GM21390 (cell line): ENCODE data around the gene PSG6.
"Not testable (repeated sequence)": the region's sequence is repeated elsewhere in the genome, so short reads cannot be mapped to it uniquely, and the experiment has no call there.

Source experiments
- ATAC-seq: cut with Tn5 transposase; IDR thresholded peaks from one replicate; pipeline ENCODE4 v1.9.1; 2021; ENCODE audit not compliant: unreplicated experiment

Gene PSG6

GRCh38 chr19:42911731-42912130 is 6.0 kb downstream of the PSG6 start:
- ATAC-seq: not testable (repeated sequence)

DNA sequence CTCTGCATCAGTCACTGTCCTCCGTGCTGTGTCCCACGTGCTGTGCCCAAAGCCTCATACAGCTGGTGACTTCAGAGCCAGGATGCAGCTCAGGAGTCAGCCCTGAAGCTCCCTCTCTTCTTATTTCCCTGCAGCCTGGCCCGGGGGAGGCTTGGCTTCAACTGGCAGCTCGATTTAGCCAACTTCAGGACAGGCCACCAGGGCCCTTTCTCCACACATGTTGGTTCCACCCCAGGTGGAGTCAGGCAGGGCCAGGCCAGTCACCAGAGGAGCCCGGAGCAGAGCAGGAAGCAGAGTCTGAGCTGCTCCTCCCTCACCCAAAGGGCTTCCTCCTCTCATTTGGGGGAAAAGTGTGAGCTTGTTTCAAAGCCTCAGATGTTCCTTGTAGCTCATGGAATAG is 11.5 kb downstream of the PSG6 start:
- not testable (repeated sequence) for ATAC-seq

DNA sequence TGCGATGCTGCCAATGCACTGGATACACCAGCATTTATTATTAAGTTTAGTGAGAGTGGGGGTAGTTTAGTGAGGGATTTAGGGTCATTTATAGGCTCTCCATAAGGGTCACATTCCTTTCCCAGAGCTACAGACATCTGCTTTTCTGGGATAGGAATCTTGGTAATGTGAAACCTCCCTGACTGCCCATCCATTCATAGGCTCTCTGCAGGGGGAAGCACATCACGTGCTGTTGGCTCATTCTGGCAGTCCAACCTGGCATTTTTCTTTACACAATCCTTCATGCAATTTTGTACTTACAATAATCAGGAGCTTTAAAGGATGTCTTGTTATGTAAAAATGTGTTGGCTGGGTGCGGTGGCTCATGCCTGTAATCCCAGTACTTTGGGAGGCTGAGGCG is 17.1 kb downstream of the PSG6 start:
- not testable (repeated sequence) for ATAC-seq

GRCh38 chr19:42899674-42900073 is 18.0 kb downstream of the PSG6 start:
- not testable (repeated sequence) for ATAC-seq

GRCh38 chr19:42899110-42899509 is 18.6 kb downstream of the PSG6 start:
- not testable (repeated sequence) for ATAC-seq

DNA sequence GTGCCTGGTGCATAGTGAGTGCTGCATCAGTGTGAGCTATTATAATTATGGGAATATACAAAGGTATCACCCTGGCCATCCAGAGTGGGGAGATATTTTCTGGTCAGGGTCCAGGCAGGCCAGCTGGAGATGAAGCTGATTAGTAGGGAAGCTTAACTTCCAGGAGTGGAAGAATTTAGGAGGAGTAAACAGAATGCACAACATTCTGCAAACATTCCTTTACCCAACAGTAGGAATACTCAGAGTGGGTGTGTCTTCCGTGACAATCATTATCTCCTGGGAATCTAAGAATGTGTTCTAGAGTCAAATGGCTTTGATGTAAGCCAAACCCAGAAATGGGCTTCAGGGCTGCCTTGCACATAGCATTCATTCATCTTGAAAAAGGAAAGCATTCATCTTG is 19.0 kb downstream of the PSG6 start:
- not testable (repeated sequence) for ATAC-seq

GRCh38 chr19:42897729-42898128 is 20.0 kb downstream of the PSG6 start:
- ATAC-seq: not testable (repeated sequence)

DNA sequence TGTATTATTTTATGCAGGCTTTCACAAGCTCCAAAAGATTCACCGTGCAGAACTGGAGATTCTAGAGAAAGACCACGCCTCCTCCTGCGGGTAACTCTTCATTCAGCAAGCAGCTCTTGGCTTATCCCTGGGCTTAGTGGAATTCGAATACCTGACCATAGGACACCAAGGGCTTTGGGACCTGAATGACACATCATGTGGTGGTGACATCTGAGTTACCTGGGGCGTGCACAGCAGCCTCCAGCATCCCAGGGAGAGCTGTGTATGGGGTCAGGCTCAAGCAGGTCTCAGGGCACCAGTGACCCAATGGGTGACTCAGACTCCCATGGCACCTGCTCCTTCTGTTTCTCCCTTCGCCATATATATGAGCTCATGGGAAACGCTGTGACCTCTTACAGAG is 27.2 kb downstream of the PSG6 start:
- not testable (repeated sequence) for ATAC-seq

GRCh38 chr19:42887876-42888445 is 29.7 kb downstream of the PSG6 start:
- ATAC-seq: not testable (repeated sequence)

DNA sequence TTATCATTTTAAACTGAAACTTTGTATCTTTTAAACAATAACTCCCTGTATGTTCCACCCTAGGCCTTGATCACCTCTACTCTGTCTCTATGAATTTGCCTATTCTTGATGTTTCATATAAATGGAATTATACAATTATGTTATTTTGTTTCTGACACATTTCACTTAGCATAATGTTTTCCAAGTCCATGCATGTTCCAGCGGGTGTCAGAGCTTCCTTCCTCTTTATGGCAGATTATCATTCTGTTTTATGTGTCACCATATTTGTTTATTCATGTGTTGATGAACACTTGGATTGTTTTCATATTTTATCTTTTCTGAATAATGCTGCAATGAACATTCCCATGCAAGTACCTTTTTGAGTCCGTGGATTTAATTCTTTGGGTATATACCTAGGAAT is 35.0 kb downstream of the PSG6 start:
- ATAC-seq: not testable (repeated sequence)

DNA sequence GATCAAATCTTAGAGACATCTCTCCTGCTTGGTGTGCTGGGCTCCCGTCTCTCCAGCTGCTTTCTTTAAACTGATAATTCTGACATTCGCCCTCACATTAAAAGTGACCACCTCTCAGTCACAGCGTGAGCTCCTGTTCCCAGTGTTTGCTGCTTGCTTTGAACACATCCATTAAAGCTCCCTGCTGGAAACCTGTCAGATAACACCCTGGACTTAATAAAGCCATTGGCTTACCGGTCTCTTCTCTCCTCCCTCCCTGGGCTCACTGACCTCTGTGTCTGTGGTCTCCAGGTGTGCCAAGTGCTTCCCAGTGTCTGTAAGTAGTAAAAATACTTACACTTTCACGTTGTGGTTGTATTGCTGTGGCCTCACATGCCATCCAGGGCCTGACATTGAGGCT is 35.7 kb downstream of the PSG6 start:
- not testable (repeated sequence) for ATAC-seq

DNA sequence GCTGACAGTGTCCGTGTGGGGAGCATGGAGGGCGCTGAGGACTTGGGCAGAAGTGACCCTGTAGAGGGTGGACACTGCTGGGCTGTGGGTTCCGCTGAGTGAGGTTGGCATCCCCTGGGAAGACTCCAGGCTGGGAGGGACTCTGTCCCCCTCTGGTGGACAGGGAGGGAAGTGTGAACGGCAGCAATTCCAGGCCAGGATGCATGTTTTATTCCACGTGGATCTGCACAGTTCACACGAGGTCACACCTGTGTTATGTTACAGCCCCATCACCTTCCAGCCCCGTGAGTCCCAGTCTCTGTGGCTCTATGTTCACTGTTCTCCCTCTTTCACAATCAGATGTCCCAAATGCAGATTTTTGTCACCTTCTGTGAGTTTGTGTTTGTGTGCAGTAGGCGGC is 36.4 kb downstream of the PSG6 start:
- not testable (repeated sequence) for ATAC-seq

DNA sequence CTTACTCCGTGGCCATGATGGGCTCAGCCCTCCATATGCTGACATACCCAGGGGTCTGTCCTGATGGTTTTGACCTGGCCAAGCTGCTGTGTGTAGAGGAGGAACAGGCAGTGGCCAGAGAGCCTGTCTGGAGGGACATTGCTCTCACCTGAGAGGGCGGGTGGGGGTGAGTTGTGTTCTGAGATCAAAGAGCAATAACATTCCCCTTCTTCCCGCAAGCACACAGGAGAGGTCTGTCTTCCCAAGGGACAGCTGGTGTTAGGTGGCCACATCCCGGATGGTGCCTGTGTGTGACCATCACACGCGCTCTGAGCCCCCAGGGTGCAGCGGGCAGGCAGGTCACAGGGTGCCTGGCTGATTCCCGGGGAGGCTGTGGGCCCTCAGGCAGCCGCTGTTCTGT is 37.1 kb downstream of the PSG6 start:
- ATAC-seq: not testable (repeated sequence)

GRCh38 chr19:42879613-42880012 is 38.1 kb downstream of the PSG6 start, which contains the start of gene PSG1:
TSS of gene PSG1 (minus strand) at chr19:42879713. CDS start at chr19:42879581, 132 bp downstream.
- ATAC-seq: no peak

DNA sequence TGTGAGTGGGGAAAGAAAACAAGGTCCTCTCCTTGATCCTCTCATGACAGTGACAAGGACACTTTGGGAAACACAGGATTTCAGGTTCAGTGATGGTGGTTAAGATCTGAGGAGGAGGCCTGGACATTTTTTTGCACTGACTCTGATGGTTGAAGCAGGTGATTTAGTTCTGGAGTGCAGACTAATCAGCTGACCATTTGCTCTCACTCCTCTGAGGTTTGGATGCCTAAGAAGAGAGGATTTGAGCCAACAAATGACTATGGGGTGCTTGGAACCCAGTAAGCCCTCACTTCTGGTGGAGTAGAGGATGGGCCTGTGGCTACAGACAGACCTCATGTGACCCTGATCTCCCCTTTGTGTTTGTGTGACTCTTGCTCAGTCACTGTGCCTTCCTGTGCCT is 41.1 kb downstream of the PSG6 start:
- ATAC-seq: not testable (repeated sequence)

GRCh38 chr19:42875881-42876280 is 41.8 kb downstream of the PSG6 start:
- ATAC-seq: not testable (repeated sequence)

DNA sequence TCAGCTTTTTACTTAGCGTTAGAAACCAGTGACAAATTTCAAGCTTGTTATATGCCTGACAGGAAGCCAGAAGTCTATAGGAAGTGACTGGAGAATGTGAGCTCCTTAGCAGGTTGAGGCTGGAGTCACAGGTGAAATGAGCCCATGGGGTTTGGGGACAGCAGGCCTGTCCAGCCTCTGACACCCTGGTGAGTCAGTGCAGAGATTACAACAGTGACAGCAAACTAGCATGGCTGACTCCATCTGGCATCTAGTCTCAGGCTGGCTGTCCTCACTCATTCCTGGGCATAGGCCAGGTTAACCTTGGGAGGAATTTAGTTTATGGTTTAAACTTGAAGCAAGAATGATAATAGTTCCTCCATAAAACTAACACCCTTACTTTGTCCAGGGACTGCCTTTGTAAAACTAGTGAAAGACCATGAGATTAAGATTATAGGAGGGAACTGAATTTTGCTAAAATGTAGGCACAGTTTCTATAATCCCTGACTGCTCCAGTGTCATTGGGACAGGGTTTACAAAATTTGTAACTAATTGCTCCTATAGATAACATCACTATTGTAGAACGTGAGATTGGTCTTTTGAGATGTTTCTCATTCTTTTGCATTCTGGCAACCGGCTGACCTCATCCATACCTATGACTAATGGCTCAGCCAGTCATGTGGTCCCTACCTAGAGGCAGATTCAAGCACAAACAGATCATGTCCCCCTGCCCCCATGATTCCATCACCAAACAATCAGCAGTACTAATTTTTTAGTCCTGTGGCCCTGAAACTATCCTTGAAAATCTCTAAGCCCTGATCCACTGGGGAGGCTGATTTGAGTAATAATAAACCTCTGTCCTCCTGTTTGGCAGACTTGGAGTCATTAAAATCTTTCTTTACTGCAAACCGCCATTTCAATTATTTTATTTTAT is 42.5 kb downstream of the PSG6 start:
- not testable (repeated sequence) for ATAC-seq

DNA sequence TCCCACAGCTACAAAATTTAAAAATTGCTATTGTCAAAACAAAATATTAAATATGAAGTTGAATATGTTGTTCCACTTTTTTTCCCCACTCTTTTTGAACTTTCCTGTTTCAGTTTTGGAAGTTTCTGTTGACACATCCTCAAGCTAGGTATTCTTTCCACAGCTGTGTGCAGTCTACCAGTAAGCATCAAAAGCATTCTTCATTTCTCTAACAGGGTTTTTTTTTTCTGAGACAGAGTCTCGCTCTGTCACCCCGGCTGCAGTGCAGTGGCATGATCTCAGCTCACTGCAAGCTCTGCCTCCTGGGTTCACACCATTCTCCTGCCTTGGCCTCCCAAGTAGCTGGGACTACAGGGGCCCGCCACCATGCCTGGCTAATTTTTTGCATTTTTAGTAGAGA is 43.6 kb downstream of the PSG6 start:
- ATAC-seq: not testable (repeated sequence)

- ATAC-seq: no peak
Measured at GRCh38 chr19:42872608-42873007, 45.1 kb downstream of the PSG6 start.

DNA sequence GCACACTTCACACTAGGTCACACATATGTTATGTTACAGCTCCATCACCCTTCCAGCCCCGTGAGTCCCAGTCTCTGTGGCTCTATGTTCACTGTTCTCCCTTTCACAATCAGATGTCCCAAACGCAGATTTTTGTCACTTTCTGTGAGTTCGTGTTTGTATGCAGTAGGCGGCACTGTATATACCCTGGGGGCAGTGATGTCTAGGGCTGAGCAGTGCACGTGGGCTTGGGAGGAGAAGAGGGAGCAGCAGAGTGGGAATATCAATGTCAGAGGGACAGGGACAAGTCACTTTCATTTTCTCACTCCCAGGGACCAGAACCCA is 60.2 kb downstream of the PSG6 start:
- ATAC-seq: no peak

- ATAC-seq: not testable (repeated sequence)
Measured at GRCh38 chr19:42856866-42857543, 60.7 kb downstream of the PSG6 start.

DNA sequence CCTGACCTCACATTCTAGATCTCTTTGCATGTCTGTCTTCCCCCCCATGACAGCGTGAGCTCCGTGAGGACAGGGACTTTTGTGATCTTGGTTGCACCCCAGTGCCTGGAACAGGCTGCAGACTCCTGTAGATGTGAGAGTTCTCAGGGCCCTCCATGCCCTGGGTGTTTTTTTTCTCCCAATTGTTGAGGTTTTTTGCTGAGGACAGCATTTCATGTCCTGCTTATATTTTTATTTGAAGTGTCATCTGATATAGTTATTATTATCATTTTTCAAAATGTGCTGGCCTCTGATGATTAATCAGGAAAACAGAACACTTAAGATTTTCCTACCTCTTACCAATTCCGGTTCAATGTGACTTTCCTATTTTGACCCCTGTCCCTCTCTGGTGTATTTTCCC is 62.9 kb downstream of the PSG6 start:
- not testable (repeated sequence) for ATAC-seq
